Colonic mucosa (tissue), 4 donors: ENCODE results near the gene AQP9. TPM values are rescaled to one million over a fixed set of nuclear protein-coding genes. Genes with fewer than 3 reads are reported as not detected.

Experiments
- DNase-seq: peaks from one replicate; pipeline ENCODE4 v3.0.0-alpha.2; 2020
- H3K27ac ChIP-seq: fragments of 200-600 bp; one replicate; pipeline ENCODE4 v1.8.0; 2021
- H3K27me3 ChIP-seq: fragments of 200-600 bp; one replicate; pipeline ENCODE4 v1.8.0; 2021
- H3K36me3 ChIP-seq: fragments of 200-600 bp; one replicate; pipeline ENCODE4 v1.8.0; 2021
- H3K4me1 ChIP-seq: fragments of 200-600 bp; one replicate; pipeline ENCODE4 v1.8.0; 2021; ENCODE audit warnings: mild to moderate bottlenecking
- H3K4me3 ChIP-seq: fragments of 200-600 bp; one replicate; pipeline ENCODE4 v1.8.0; 2021
- H3K9ac ChIP-seq, 2 donors: one replicate each; pipeline ENCODE4 v1.7.0; 2013; ENCODE audit warnings: control low read depth in 2 of 2, low read depth in 2 of 2, low read length in 2 of 2
- H3K9me3 ChIP-seq: fragments of 200-600 bp; one replicate; pipeline ENCODE4 v1.8.0; 2021
- intact Hi-C: fragments of 100-400 bp; cut with DNase I; formaldehyde crosslinking; loops from one replicate; pipeline ENCODE4 v1.14.1; 2022
- total RNA-seq, 2 donors: library from RNA; stranded (reverse); fragmentation: NEBNext Ultra II Directional in 1 of 2; extraction: Animal tissue kit (Norgen Biotek cat#: 25700) in 1 of 2; gene quantifications; one replicate each; pipeline ENCODE4 v1.2.1, GENCODE V29; 2021
- TF ChIP-seq, protein P1 (sequence below): fragments of 200-600 bp; IDR thresholded peaks from one replicate; pipeline ENCODE4 v1.8.0; 2022; ENCODE audit warnings: antibody characterized with exemption, mild to moderate bottlenecking
- donor health status: healthy.
- donor health status: DM: no; HTN: no; CAD: no.
- donor health status: DM: no; HTN: no; CAD: no.

AQP9 gene
- total RNA-seq, 2 donors from 2014 or later, result 0.98 TPM; not detected in 1

DNA sequence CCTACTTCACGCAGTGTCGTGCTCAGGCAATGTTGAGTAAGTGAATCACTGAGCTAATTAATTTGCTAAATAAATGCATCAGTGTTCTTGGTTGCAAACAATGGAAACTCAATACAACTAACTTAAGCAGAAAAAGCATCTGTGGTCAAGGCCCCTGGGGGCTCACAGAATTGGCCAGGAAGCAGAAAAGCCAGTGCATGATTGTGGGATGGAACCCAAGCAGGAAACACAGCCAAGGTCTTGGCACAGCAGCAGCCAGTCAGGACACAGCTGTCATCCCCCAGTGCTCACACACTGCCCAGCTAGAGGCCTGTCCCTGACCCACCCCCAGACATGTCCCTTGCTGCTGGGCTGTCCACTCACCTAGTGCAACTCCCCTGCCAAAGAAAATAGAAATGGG is 85.9 kb downstream of the AQP9 start:
- Histone ChIP-seq H3K9ac (no peak overlapping the region), H3K4me1 (no peaks in the 10 kb centered on the region), H3K36me3 (no peaks in the 10 kb centered on the region), H3K4me3 (no peak overlapping the region), H3K27me3 (no peaks in the 10 kb centered on the region), H3K9me3 (no peaks in the 10 kb centered on the region), H3K27ac (no peak overlapping the region)
- DNase-seq, result no peak
- intact Hi-C loops, result no loop called here
- TF ChIP-seq, protein P1, sequence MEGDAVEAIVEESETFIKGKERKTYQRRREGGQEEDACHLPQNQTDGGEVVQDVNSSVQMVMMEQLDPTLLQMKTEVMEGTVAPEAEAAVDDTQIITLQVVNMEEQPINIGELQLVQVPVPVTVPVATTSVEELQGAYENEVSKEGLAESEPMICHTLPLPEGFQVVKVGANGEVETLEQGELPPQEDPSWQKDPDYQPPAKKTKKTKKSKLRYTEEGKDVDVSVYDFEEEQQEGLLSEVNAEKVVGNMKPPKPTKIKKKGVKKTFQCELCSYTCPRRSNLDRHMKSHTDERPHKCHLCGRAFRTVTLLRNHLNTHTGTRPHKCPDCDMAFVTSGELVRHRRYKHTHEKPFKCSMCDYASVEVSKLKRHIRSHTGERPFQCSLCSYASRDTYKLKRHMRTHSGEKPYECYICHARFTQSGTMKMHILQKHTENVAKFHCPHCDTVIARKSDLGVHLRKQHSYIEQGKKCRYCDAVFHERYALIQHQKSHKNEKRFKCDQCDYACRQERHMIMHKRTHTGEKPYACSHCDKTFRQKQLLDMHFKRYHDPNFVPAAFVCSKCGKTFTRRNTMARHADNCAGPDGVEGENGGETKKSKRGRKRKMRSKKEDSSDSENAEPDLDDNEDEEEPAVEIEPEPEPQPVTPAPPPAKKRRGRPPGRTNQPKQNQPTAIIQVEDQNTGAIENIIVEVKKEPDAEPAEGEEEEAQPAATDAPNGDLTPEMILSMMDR, result no peak

DNA sequence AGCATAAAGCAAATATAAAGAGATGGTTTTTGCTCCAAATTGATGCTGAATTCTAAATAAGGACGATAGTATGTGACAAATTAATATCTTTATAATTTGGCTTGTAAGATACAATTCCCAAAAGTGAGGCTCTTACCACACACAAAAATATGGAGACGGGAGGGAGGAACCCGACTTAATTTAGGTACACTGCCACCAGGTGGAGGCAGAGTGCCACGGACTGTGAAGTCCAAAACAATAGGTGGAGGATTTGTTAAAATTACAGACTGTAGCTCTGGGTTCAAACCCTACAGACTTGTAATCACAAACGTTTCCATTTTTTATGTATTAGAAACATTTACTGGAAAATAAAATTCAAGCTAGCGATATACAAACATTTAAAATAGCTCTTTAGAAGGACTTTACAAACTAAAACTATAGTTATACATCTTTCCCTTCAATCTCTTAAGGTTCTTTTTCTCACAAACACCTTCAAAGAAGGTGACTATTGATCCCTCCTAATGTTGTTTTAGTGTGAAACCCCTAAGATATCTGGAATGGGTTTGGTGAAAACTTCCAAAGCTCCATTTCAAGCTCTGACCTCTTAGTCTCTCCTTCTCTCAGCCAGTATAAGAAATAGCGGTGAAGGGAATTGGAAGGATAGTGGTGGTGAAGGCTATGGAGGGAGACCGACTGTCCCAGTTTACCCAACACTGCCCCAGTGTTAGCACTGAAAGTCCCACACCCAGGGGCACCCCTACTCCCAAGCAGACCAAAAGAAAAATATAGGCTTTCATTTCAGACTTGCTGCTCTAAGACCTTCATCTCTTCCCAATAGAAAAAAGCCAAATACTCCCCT is 89.7 kb downstream of the AQP9 start:
- TF ChIP-seq, protein P1, result peak; percentile 77
- no peak overlapping the region for H3K27ac ChIP-seq
- H3K4me1 ChIP-seq, result no peaks in the 10 kb centered on the region
- H3K36me3 ChIP-seq, result no peaks in the 10 kb centered on the region
- no peaks in the 10 kb centered on the region for H3K9me3 ChIP-seq
- H3K9ac ChIP-seq, result no peak overlapping the region
- H3K4me3 ChIP-seq, result no peak overlapping the region
- no peaks in the 10 kb centered on the region for H3K27me3 ChIP-seq
- intact Hi-C loops, result no loop called here
- DNase-seq, result peak; percentile 75

GRCh38 chr15:58228718-58229117 is 90.5 kb downstream of the AQP9 start:
- Histone ChIP-seq H3K4me1 (no peaks in the 10 kb centered on the region), H3K27ac (no peak overlapping the region), H3K9ac (no peak overlapping the region), H3K36me3 (no peaks in the 10 kb centered on the region), H3K9me3 (no peaks in the 10 kb centered on the region), H3K27me3 (no peaks in the 10 kb centered on the region), H3K4me3 (no peak overlapping the region)
- TF ChIP-seq, protein P1, result no peak
- no peak for DNase-seq
- intact Hi-C loops, result no loop called here

DNA sequence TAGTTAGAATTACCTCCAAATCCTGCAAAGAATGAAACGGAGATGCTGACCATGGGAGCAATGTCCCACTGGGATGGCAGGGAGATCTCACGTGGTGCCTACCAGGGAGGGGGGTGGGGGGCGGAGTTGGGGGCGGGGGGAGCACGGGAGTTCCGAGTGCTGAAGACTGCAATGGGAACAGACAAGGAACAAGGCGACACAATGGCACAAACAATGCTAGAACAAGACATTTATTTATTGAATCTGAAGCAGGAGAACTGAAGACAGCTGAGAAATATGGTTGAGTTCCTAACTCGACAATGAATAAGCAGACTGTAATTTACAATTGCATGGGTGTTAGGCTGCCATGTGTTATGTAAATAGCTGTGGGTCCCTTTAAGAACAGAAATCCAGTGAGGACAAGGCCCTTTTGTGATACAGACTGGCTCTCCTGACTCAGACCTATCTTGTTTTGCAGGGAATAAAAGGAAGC is 91.2 kb downstream of the AQP9 start:
- Histone ChIP-seq H3K4me3 (no peak overlapping the region), H3K27me3 (no peaks in the 10 kb centered on the region), H3K9ac (no peak overlapping the region), H3K4me1 (no peaks in the 10 kb centered on the region), H3K9me3 (no peaks in the 10 kb centered on the region), H3K36me3 (no peaks in the 10 kb centered on the region), H3K27ac (no peak overlapping the region)
- DNase-seq, result no peak
- TF ChIP-seq, protein P1, result no peak
- intact Hi-C loops, result no loop called here

DNA sequence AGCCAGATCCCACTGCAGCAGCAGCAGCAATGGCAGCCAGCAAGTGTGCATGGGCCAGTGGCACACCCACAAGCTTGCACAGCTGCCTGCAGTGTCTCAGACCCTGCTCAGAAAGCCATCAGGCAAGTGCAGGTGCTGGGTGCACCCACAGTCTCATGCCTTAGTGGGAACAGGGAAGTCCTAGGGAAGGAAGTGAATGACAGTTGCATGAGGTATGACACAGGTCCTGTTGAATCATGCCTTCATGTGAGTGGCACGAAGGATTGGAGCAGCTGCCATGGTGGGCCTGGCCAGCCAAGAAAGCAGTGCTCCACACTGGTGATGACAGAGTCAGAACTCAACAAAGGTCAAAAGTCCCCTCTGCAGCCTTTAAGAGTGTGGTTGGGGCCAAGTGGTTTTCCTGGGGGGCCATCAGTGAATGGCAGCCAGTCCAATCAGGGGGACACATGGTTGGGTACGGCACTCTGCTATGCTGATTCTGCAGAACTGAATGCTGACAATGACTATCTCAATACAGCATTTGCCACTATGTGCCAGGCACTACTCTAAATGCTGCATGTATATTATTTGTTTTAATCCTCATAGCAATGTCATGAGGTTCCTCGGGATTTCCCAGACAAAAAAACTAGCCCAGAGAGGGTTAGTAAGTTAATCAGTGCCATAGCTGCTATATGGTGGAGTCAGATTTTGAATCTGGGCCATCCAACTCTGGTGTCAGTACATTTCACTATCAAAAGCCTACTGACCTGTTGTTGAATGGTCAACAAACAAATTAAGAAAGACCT is 94.3 kb downstream of the AQP9 start:
- H3K36me3 ChIP-seq, result no peaks in the 10 kb centered on the region
- no peaks in the 10 kb centered on the region for H3K27me3 ChIP-seq
- no peak overlapping the region for H3K27ac ChIP-seq
- intact Hi-C loops, result loop anchor here (10.0 kb wide), 1 partner anchor 532 kb away; no protein-coding TSS in a partner anchor
- no peak overlapping the region for H3K4me3 ChIP-seq
- H3K9ac ChIP-seq, result no peak overlapping the region
- no peaks in the 10 kb centered on the region for H3K9me3 ChIP-seq
- TF ChIP-seq, protein P1, result no peak
- no peak for DNase-seq
- no peaks in the 10 kb centered on the region for H3K4me1 ChIP-seq
